HG03571 (cell line): ENCODE results near the gene WWTR1.
A peak's percentile ranks its signal among the peaks of the same experiment; 100 is the strongest.

Experiments
- ATAC-seq: cut with Tn5 transposase; IDR thresholded peaks from one replicate; pipeline ENCODE4 v1.9.1; 2021; ENCODE audit not compliant: unreplicated experiment

The WWTR1 gene

GRCh38 chr3:149475451-149476060, 182.3 kb downstream of the WWTR1 start:
- no peak for ATAC-seq

GRCh38 chr3:149474250-149474817, 183.5 kb downstream of the WWTR1 start, which contains the start of gene TM4SF4:
TSS of gene TM4SF4 (plus strand) at chr3:149474697. CDS start at chr3:149474878, 181 bp downstream.
- no peak for ATAC-seq

- ATAC-seq = no peak
Measured at GRCh38 chr3:149473357-149474249, 184.2 kb downstream of the WWTR1 start.

GRCh38 chr3:149472030-149472797, 185.6 kb downstream of the WWTR1 start:
- no peak for ATAC-seq

- ATAC-seq = no peak
Measured at GRCh38 chr3:149470381-149470780, 187.4 kb downstream of the WWTR1 start.

- ATAC-seq = peak; percentile 87
Measured at GRCh38 chr3:149468504-149469212, 189.2 kb downstream of the WWTR1 start.
